Brain microvascular endothelial cell (primary cell): ENCODE results near the gene PLXNA2.

Experiments used
- DNase-seq: peaks from one replicate; pipeline ENCODE4 v3.0.0-alpha.2; 2020
- H3K27ac ChIP-seq: fragments of 250-450 bp; sonication (Bioruptor Pico); 2 replicates; pipeline ENCODE4 v1.5.1; 2020; ENCODE audit warnings: mild to moderate bottlenecking, moderate library complexity
- H3K27me3 ChIP-seq: fragments of 250-450 bp; sonication (Bioruptor Pico); replicated peaks from 2 replicates; pipeline ENCODE4 v1.5.1; 2020; ENCODE audit warnings: mild to moderate bottlenecking
- H3K36me3 ChIP-seq: fragments of 250-450 bp; sonication (Bioruptor Pico); replicated peaks from 2 replicates; pipeline ENCODE4 v1.5.1; 2020; ENCODE audit warnings: mild to moderate bottlenecking
- H3K4me3 ChIP-seq: 2 replicates; pipeline ENCODE4 v1.5.1; 2011; ENCODE audit warnings: low read depth, mild to moderate bottlenecking, control low read depth, low read length, moderate library complexity
- in situ Hi-C: cut with HindIII; loops from 2 replicates; pipeline ENCODE4 v1.10.0; 2017; ENCODE audit warnings: low sequenced_read_pairs, low pct_ligation_motif_present
- TF ChIP-seq, protein P1 (sequence below): IDR thresholded peaks from 2 replicates; pipeline ENCODE4 v1.5.1; 2011; ENCODE audit warnings: low read depth, mild to moderate bottlenecking, moderate library complexity, low read length, control low read depth, inconsistent platforms; ENCODE audit errors: missing control alignments

The PLXNA2 gene

DNA sequence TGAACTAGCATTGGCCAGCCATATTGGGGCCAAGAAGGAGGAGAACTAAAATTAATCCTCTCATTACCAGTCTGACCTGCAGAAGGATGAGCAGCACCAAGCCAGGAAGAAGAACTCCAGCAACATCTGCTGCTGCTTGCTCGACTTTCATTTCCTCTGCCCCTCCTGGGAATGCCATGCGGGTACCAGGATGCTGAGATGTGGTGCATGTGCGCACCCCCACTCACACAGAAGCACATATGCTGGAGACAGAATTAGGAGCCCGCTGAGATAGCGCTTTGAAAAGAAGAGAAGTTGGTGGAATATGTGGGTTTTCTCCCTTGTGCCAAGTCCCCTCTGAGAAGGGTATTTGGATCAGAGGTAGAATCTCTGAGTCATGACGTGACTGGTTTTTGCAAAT lies 70.4 kb downstream of the PLXNA2 start:
- TF ChIP-seq, protein P1, sequence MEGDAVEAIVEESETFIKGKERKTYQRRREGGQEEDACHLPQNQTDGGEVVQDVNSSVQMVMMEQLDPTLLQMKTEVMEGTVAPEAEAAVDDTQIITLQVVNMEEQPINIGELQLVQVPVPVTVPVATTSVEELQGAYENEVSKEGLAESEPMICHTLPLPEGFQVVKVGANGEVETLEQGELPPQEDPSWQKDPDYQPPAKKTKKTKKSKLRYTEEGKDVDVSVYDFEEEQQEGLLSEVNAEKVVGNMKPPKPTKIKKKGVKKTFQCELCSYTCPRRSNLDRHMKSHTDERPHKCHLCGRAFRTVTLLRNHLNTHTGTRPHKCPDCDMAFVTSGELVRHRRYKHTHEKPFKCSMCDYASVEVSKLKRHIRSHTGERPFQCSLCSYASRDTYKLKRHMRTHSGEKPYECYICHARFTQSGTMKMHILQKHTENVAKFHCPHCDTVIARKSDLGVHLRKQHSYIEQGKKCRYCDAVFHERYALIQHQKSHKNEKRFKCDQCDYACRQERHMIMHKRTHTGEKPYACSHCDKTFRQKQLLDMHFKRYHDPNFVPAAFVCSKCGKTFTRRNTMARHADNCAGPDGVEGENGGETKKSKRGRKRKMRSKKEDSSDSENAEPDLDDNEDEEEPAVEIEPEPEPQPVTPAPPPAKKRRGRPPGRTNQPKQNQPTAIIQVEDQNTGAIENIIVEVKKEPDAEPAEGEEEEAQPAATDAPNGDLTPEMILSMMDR = no peak
- no peak for DNase-seq
- no peak overlapping the region for H3K4me3 ChIP-seq
- H3K27me3 ChIP-seq = no peaks in the 10 kb centered on the region
- in situ Hi-C loops = no loop called here
- H3K27ac ChIP-seq = no peak overlapping the region
- no peaks in the 10 kb centered on the region for H3K36me3 ChIP-seq

DNA sequence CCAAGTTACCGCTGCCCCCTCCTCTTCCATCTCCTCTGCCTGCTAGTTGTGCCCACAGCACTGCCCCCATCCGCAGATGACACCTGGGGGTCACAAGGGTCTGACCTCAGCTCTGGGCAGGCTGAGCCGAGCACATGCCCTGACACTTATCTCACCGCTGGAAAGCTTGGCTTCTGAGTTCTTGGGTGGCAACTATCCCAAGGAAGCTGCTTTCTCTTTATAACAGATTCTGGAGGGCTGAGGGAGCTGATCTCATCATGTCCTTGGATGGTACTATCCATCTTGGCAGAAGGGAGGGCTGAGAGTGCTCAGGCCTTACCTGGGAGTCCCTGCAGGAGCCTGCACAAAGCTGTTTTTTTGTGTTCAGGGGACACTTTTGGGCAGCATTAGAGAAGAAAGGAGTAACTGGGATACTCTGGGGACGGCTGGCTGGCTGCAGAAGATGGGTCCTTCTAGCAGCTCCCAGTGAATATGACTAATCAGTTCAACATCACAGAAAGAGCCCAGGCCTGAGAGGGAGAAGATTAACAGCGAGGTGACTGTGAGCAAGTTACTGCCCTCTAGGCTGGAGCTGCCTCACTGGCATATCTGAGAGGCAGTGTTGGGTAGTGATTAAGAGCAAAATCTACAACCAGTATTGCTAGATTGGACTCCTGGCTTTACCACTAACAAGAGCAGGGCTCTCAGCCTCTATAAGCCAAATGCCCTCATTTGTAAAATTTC lies 71.6 kb downstream of the PLXNA2 start:
- in situ Hi-C loops = no loop called here
- Histone ChIP-seq H3K4me3 (no peak overlapping the region), H3K27ac (no peak overlapping the region), H3K27me3 (no peaks in the 10 kb centered on the region), H3K36me3 (no peaks in the 10 kb centered on the region)
- TF ChIP-seq, protein P1 = no peak
- no peak for DNase-seq

DNA sequence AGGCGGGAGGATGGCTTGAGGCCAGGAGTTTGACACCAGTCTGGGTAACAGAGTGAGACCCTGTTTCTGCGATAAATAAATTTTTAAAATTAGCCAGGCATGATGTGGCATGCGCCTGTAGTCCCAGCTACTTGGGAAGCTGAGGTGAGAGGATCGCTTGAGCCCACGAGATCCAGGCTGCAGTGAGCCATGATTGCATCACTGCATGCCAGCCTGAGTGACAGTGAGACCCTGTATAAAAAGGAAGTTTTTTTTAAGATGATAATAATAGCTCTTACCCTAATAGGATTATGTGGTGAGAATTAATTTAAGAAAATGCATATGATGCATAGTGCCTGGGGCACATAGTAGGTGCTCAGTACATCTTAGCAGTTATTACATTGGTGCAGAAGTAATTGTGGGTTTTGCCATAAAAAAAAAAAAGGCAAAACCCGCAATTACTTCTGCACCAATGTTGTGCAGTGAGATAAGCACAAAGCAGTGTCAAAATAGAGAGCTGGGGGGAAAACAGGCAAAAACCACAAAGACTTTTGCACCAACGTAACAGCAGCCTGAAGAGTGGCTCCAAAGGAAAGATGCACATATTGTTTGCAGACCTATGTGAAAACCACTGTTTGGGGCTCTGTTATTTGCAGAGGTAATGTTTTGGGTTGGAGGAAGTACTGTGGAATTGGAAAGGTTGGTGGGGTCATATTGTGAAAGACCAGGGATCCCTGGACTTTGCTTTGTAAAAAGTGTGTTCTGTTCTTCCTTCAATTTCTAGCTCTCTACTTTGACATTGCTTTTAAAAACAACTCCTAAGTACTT lies 72.4 kb downstream of the PLXNA2 start:
- H3K27me3 ChIP-seq = no peaks in the 10 kb centered on the region
- in situ Hi-C loops = no loop called here
- no peak overlapping the region for H3K4me3 ChIP-seq
- no peaks in the 10 kb centered on the region for H3K36me3 ChIP-seq
- H3K27ac ChIP-seq = no peak overlapping the region
- DNase-seq = no peak
- TF ChIP-seq, protein P1 = no peak

DNA sequence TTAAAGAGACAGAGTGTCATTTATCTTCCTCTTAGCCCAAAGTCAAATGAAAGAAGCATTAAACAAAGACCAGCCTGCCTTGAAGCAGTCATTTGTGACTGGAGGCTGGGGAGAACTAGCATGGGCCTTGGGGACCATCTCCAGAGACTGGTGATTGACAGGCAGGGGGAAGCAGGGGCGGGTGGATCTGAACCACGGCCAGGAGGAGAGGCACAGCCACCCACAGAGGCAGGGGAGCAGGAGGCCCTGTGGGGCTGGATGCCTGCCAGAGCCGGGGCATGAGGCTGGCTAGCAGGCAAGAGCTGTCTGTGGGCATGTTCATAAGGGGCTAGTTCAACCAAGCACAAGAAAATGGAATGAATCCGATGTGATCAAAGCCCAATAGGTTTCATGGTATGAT lies 73.9 kb downstream of the PLXNA2 start:
- Histone ChIP-seq H3K27me3 (no peaks in the 10 kb centered on the region), H3K27ac (no peak overlapping the region), H3K36me3 (no peaks in the 10 kb centered on the region), H3K4me3 (no peak overlapping the region)
- TF ChIP-seq, protein P1 = no peak
- no peak for DNase-seq
- in situ Hi-C loops = no loop called here

DNA sequence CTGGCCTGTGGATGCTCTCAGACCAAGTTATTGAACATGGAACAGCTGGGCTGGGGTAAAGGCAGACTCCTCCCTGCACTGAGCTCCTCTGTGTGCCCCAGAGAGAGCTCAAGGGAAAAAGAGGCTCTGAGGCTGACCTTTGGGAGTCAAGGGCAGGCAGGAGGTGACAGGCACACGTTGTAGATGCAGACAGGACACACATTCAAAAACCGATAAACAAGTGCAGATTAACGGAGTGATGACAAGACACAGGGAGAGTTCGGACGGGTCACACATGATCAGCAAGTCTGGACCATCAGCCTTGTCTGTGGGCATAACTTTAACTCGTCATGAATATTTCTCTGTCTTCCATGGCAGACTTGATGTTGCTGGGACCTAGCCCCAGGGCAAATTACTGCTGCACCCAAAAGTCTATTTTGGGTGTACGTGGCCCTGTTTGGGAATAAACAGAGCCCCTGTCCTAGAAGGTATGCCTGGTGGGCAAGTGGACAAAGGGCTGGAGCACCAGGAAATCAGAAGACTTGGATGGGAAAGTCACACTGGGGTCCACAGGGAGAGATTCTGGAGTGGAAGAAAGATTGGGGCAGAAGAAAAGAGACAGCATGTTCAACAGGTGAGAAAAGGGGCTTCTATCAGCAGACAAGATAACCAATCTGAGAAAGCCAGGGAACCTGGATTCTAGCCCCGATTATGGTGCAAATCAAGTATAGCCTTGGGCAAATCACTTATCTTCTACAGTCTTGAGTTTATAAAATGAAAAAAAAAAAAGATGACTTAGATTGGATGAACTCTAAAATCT lies 74.9 kb downstream of the PLXNA2 start:
- Histone ChIP-seq H3K36me3 (no peaks in the 10 kb centered on the region), H3K27ac (no peak overlapping the region), H3K27me3 (no peaks in the 10 kb centered on the region), H3K4me3 (no peak overlapping the region)
- in situ Hi-C loops = no loop called here
- TF ChIP-seq, protein P1 = no peak
- no peak for DNase-seq
